HG02973 (cell line): ENCODE data around the gene RACK1.
A peak's percentile ranks its signal among the peaks of the same experiment; 100 is the strongest.

Source experiments
- ATAC-seq: cut with Tn5 transposase; IDR thresholded peaks from one replicate; pipeline ENCODE4 v1.9.1; 2021; ENCODE audit warnings: moderate library complexity; ENCODE audit not compliant: unreplicated experiment

Gene RACK1

GRCh38 chr5:181234455-181235306, 9.0 kb downstream of the RACK1 start:
- no peak for ATAC-seq

- ATAC-seq: no peak
Observed at GRCh38 chr5:181233801-181234454, 9.8 kb downstream of the RACK1 start.

DNA sequence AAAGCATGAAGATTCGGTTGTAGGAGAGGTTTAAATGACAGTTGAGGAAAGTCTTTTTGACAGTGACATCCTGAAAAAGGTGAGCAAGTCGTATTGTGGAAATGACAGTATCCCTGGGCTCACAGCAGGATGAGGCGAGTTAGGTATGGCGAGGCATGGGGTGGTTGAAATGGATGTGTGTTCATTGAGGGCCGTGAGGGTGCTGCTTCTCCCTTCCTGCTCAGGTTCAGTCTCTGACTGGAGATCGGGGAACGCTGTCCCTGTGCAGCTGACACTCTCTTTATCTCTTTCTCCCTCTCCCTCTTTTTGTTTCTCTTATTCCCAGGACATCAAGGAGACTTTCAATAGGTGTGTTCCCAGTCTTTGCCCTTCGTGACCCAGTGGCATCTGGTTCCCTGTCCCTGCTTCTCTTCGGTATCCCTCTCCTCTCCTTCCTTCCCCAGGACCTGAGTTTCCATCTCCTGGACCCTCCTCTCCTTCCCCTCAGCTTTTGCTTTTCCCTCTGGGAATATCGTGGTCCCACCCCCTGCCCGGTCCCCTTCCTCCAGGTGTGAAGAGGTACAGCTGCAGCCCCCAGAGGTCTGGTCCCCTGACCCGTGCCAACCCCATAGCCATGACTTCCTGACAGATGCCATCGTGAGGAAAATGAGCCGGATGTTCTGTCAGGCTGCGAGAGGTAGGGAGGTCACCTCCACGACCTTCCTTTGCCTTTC, 10.5 kb downstream of the RACK1 start:
- no peak for ATAC-seq

- no peak for ATAC-seq
Observed at GRCh38 chr5:181232593-181232992, 11.1 kb downstream of the RACK1 start.

- no peak for ATAC-seq
Observed at GRCh38 chr5:181231432-181231831, 12.3 kb downstream of the RACK1 start.

- no peak for ATAC-seq
Observed at GRCh38 chr5:181230551-181230950, 13.2 kb downstream of the RACK1 start.

DNA sequence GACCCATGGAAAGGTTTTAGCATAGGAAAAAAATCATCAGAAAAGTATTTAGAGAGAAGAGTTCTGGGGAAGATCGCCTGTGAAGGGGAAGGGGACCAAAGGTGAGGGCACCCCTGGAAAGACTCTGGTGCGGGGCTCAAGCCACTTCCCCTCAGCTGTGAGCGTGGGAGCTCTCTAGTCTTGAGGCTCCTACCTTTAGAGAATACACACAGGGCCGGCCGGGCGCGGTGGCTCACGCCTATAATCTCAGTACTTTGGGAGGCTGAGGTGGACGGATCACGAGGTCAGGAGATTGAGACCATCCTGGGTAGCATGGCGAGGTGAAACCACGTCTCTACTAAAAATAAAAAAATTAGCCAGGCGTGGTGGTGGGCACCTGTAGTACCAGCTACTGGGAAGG, 13.7 kb downstream of the RACK1 start:
- no peak for ATAC-seq

DNA sequence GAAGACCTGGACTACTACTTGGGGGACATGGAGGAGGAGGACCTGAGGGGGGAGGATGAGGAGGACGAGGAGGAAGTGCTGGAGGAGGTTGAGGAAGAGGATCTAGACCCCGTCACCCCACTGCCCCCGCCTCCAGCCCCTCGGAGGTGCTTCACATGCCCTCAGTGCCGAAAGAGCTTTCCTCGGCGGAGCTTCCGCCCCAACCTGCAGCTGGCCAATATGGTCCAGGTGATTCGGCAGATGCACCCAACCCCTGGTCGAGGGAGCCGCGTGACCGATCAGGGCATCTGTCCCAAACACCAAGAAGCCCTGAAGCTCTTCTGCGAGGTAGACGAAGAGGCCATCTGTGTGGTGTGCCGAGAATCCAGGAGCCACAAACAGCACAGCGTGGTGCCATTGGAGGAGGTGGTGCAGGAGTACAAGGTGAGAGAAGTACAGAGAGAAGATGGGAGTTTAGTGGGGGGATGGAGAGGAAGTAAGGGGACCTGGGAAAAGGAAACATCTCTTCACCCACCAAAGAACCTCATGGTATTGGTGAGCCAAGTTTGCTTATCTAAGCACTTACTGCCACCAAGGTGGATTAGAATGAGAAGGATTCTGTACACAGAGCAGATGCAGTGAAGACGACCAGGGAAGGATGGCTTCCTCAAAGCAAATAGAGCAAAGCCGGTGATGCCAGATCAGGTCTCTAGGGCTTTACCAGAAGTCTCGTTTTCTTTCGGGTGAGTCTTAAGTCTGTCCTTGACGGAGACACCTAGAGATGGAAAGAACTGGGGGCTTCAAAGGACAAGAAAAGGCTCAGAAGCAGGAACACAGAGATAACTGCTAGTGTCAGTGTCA, 19.1 kb downstream of the RACK1 start:
- ATAC-seq: no peak

GRCh38 chr5:181223729-181224389, 19.8 kb downstream of the RACK1 start:
- no peak for ATAC-seq

GRCh38 chr5:181223058-181223728, 20.5 kb downstream of the RACK1 start, which contains the start of gene TRIM41:
Gene TRIM41 (plus strand): TSS chr5:181223281. CDS start chr5:181224000, 719 bp downstream.
- peak; percentile 54 for ATAC-seq

GRCh38 chr5:181222630-181223057, 21.1 kb downstream of the RACK1 start:
- no peak for ATAC-seq

GRCh38 chr5:181221792-181222629, 21.7 kb downstream of the RACK1 start:
- peak; percentile 22 for ATAC-seq

DNA sequence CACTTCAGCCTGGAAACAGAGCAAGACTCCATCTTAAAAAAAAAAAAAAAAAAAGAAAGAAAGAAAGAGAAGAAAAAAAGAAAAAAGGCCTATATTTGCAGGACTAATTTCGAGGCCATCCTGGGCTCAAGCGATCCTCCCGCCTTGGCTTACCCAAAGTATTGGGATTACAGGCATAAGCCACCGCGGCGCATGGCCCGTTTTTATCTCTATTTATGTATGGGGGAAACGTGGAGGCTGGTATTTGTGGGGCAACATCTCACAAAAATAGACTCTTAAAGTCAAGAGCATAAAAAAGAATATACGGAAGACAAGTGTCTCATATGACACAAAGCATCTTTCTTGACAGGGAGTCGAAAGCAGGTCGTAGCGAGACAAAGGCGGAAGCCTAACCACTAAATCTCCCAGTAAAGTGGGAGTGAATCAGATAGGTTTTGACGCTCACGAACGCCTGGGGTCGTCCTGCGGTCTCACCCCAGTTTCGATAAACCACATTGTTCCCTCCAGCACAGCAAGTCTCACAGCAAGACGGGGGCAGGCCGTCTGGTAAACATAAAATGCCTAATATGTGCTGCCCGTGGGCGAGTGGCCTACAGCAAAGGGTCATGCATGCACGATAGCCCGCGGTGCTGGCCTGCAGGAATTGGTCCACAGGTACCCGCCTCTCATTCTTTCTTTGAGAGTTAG, 22.5 kb downstream of the RACK1 start:
- no peak for ATAC-seq

DNA sequence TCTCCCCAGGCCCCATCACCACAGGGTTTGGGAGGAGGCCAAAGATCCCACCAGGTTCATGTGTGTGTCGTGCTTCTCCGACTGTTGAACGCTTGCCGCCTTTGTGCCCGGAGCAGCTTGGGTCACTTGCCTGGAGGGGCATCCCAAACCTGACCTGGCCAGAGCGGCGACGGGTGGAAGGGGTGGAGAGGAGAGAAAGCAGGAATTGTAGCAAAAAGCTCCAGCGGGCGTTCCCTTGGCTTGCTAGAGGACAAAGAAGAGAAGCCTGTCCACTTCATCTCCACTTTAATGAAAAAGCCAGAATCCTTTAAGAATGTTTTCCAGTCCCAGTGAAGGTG, 23.6 kb downstream of the RACK1 start:
- no peak for ATAC-seq

DNA sequence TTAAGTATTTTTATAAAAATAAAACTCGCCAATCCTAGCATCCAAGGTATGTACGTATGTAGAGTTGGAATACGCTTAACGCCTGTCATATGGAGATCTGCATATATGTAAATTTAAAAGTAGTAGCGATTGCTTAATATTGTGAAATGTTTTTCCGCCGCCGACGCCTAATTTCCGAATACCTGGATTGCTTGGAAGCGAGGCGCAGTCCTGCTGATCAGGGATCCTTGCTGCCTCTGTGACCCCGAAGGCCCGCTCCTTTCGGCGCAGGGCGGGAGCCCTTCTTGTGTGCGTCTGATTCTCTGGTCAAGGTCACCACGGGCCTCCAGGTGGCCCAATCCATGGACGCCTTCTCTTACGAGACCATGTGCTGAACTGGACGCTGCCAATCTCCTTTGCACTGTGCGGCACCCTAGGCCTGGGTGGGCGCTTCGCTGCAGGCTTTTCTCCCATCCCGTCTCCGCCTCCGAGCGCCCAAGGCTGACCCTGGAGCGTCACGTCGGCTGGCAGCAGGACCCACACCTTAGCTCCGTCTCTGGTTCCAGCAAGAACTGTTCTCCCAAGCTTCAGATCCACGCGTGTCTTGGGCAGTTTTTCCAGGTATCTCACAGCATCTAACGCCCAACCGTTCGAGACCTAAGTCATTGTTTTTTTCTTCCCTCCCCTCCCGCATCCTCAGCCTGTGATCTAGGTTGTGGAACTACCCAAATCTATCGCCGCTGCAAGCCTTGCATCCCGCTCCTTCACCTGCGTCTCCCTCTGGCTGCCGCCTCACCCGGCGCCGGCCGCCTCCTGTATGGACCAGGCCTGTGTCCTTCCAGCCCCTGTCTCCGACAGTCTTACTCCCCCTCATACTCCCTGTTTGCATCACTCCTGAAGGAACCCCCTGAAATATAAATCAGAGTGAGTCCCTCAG, 24.2 kb downstream of the RACK1 start:
- no peak for ATAC-seq

DNA sequence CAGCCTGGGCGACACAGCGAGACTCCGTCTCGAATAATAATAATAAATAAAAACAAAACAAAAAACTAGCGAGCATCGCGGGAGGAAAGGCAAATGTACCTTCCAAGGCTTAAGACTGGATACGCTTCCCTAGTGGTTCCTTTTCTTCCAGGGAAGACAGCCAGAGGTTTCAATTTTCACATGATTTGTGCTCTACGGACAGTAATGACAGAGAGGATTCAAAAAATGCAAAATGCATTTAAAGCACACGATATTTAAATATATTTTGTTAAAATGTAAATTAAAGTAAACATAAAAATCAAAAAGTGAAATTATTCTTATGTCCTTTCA, 24.9 kb downstream of the RACK1 start:
- no peak for ATAC-seq

- ATAC-seq: peak; percentile 10
Observed at GRCh38 chr5:181217803-181218062, 26.0 kb downstream of the RACK1 start.
